Neuron (in vitro differentiated cells): ENCODE measurements around the gene ADCY1.

Experiments used
- H2AFZ ChIP-seq: one replicate; pipeline ENCODE4 v1.6.1; 2013; ENCODE audit warnings: low read depth, mild to moderate bottlenecking, inconsistent platforms, low read length, moderate library complexity
- H3K27me3 ChIP-seq: one replicate; pipeline ENCODE4 v1.6.1; 2013; ENCODE audit warnings: low read length; ENCODE audit not compliant: insufficient read depth
- H3K36me3 ChIP-seq: one replicate; pipeline ENCODE4 v1.6.1; 2013; ENCODE audit warnings: low read length; ENCODE audit not compliant: insufficient read depth
- H3K4me1 ChIP-seq: one replicate; pipeline ENCODE4 v1.6.1; 2013; ENCODE audit warnings: low read length; ENCODE audit not compliant: insufficient read depth
- H3K4me3 ChIP-seq: 2 replicates; pipeline ENCODE4 v1.5.1; 2013; ENCODE audit warnings: mild to moderate bottlenecking, low read length, moderate library complexity
- H3K9me3 ChIP-seq: one replicate; pipeline ENCODE4 v1.6.1; 2013; ENCODE audit warnings: low read length

The ADCY1 gene

DNA sequence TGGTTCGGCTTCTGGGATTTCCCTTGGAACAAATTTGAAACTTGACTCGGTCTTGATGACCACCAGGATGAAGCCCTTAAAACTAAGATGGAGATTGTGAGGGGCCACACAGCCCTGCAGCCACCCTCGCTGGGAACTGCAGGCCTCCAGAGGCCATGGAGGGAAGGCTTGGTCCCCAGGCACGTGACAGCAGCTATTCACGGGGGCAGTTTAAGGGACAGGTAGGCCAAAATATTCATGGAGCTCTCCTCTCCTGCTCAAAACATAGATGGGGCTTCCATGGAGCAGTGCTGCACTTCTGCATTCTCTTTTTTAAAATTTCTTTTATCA is 137.0 kb downstream of the ADCY1 start:
- no peak overlapping the region for H3K4me3 ChIP-seq
- H3K9me3 ChIP-seq: no peaks in the 10 kb centered on the region
- no peaks in the 10 kb centered on the region for H3K4me1 ChIP-seq
- no peaks in the 10 kb centered on the region for H3K27me3 ChIP-seq
- H3K36me3 ChIP-seq: no peaks in the 10 kb centered on the region
- no peak overlapping the region for H2AFZ ChIP-seq

DNA sequence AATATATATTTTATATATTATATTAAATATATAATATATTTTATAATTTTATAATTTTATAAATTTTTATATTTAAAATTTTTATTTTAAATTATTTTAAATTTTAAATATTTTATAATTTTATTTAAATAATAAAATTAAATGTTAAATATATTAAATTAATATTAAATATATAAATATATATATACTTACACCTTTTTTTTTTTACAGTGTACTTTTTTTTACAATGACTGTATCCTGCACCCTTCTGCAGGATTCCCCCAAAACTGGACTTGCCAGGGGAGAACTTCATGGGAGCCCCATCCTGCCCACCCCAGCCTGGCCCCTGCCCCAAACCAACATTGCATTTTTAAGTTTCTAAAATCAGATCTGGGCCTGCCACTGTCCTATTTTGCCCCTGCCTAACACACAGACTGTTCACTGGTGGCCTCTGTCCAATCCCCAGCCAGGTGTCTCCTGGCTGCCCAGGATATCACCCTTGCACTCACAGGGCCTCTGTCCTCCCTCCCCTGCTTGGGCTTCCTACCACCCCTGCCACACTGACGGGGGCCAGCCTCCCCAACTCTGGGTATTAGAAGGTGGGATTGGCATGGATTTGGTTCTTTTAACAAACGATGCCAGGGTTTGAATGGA is 138.0 kb downstream of the ADCY1 start:
- Histone ChIP-seq H3K9me3 (no peaks in the 10 kb centered on the region), H2AFZ (no peak overlapping the region), H3K27me3 (no peaks in the 10 kb centered on the region), H3K36me3 (no peaks in the 10 kb centered on the region), H3K4me1 (no peaks in the 10 kb centered on the region), H3K4me3 (no peak overlapping the region)

DNA sequence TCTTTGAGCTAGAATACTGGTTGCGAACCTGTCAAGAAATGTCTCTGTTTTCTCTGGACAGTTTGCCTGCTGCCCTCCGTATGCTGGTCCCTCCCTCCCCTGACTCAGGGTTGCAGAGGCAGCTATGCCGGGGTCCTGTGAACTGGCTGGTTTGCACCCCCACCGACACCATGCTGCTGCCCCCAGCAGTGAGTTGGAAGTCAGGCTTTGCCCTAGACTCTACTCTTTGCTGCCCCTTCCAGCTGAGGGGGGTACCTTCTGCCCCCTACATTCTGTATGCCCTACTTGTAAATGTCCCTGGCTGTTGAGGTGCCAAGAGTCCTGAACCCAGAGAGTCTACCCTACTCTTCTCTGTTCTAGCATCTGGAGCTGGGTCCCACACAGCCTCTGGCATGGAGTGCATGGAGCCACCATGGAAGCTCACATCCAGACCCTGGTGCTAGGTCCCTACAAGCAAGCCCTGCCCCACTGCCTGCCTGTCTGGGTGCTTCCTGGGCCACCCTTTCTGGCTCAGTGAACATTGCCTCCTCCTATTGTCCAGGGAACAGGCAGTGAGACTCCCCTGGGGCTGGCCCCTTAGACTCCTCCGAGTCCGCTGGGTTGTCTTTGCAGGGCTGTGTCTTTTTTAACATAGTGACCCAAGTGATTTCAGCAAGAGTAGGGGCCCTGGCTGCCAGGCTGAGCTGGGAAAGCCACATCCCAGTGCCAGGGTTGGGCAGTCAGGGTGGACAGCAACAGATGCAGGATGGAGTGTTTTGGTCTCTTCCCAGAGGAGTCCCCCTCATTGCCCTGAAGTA is 138.9 kb downstream of the ADCY1 start:
- Histone ChIP-seq H2AFZ (no peak overlapping the region), H3K4me1 (no peaks in the 10 kb centered on the region), H3K36me3 (no peaks in the 10 kb centered on the region), H3K4me3 (no peak overlapping the region), H3K27me3 (no peaks in the 10 kb centered on the region), H3K9me3 (no peaks in the 10 kb centered on the region)

DNA sequence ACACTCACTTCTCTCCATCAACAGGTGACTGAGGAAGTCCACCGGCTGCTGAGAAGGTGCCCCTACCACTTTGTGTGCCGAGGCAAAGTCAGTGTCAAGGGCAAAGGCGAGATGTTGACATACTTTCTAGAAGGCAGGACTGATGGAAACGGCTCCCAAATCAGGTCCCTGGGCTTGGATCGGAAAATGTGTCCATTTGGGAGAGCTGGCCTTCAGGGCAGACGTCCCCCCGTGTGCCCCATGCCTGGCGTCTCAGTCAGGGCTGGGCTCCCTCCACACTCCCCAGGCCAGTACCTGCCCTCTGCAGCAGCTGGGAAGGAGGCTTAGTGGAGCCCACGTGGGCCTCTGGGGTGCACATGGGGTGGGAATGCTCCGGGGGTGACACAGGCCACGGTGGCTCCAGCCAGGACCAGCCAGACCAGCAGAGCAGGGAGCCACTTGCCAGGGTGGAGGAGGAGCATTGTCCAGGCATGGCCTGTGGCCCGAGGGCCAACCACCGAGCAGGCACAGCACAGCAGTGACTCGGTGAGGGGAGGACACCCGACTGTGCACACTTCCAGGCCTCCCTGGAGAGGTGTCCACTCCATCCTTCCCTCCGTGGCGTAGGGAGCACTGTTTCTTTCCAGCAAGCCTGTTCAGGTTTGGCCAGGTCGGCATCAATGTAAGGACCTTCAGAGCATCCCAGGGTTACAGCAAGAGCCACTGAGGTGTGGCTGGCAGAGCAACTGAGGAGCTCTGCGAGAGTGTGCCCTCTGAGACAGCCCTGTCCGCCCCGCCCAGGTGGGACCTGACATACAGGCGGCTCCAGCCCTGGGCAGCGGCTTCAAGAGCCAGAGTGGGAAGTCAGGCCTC is 139.7 kb downstream of the ADCY1 start:
- no peaks in the 10 kb centered on the region for H3K36me3 ChIP-seq
- H3K9me3 ChIP-seq: no peaks in the 10 kb centered on the region
- H2AFZ ChIP-seq: no peak overlapping the region
- H3K4me3 ChIP-seq: no peak overlapping the region
- no peaks in the 10 kb centered on the region for H3K27me3 ChIP-seq
- H3K4me1 ChIP-seq: no peaks in the 10 kb centered on the region

DNA sequence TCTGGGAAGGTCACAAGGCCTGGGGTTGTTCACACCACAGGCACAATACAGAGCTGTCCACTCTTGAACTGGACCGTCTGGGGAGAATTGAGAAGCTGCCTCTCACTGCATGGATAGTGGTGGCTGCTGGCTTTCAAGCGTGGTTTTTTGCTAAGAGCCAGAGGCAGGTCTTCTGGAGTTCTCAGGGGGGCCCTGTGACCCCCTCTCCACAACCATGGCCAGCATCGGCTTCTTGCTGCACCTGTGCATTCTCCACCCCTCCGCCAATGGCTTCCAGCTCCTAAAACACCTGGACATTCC is 140.3 kb downstream of the ADCY1 start:
- Histone ChIP-seq H2AFZ (no peak overlapping the region), H3K4me3 (no peak overlapping the region), H3K4me1 (no peaks in the 10 kb centered on the region), H3K27me3 (no peaks in the 10 kb centered on the region), H3K9me3 (no peaks in the 10 kb centered on the region), H3K36me3 (no peaks in the 10 kb centered on the region)

DNA sequence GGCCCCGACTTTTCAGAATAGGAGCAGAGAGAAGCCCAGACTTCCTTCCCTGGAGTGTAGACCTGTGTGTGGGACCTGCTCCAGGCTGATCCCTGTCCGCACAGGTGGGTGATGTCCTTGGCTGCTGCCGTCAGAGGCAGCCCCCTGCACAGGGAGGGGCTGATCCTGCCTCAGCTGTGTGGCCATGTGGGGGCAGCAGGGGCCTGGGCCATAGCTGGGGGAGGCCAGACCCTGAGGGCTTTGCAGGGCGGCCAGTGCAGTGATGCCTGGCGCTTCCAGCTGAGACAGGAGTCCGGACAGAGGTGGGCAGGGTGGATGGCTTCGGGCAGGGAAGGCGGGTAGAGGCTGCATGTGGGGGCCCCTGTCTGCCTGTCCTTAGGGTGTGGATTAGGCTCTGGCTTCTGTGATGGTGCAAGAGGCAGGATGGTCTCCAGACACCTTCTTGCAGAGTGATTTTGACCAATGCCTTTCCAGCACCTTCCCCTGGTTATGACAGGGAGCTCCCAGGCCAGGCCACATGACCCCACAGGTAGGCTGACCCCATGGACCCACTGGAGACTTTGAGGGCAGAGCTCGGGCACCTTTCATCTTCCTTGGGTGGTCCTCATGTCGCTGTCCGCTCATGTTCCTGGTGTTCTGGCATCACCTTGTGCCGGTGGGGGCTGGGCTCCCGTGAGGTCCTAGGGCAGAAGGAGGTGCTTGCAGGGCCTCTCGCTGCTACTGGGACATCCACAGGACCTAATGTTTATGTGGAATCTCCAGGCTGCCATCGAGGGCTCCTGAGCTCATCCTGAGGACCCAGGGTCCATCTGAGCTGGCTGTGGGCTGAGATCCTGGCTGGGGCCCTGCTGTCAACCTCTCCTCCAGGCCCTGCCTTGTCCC is 141.5 kb downstream of the ADCY1 start:
- H3K36me3 ChIP-seq: no peaks in the 10 kb centered on the region
- no peak overlapping the region for H2AFZ ChIP-seq
- no peaks in the 10 kb centered on the region for H3K4me1 ChIP-seq
- no peak overlapping the region for H3K4me3 ChIP-seq
- no peaks in the 10 kb centered on the region for H3K27me3 ChIP-seq
- no peaks in the 10 kb centered on the region for H3K9me3 ChIP-seq

DNA sequence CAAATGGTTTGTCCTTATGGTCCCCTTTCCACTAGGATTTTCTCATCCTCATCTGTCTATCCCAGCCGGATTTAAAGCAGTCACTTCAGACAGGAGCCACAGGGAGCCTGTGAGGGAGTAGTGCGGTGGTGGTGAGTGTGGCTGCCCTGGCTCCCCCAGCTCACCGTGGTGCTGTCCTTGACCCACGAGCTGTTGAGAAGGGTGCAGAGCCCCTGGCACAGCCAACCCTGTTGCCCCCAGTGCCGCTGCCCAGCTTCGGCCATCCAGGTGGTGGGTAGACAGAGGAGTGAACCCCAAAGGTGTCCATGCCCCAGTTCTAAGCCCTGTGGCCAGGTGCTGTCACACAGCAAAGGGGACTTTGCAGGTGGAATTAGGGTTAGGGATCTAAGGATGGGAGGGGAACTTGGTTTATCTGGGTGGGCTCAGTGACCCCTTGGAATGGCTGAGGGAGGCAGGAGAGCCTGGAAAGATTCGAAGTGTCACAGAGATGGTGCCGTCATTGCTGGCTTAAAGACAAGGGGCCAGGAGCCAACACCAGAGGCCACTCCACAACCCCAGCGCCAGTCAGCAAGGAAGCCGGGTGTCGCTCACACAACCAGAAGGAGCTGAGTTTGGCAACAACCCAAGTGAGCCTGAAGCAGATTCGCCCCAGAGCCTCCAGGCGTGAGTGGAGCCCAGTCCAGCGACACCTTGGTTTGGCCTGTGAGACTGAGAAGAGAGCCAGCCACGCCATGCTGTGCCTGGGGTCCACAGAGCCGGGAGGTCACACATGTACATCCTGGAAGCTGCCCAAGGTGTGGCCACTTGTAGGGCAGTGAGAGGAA is 142.4 kb downstream of the ADCY1 start:
- H2AFZ ChIP-seq: no peak overlapping the region
- no peaks in the 10 kb centered on the region for H3K4me1 ChIP-seq
- H3K36me3 ChIP-seq: no peaks in the 10 kb centered on the region
- H3K9me3 ChIP-seq: no peaks in the 10 kb centered on the region
- no peaks in the 10 kb centered on the region for H3K27me3 ChIP-seq
- H3K4me3 ChIP-seq: no peak overlapping the region

DNA sequence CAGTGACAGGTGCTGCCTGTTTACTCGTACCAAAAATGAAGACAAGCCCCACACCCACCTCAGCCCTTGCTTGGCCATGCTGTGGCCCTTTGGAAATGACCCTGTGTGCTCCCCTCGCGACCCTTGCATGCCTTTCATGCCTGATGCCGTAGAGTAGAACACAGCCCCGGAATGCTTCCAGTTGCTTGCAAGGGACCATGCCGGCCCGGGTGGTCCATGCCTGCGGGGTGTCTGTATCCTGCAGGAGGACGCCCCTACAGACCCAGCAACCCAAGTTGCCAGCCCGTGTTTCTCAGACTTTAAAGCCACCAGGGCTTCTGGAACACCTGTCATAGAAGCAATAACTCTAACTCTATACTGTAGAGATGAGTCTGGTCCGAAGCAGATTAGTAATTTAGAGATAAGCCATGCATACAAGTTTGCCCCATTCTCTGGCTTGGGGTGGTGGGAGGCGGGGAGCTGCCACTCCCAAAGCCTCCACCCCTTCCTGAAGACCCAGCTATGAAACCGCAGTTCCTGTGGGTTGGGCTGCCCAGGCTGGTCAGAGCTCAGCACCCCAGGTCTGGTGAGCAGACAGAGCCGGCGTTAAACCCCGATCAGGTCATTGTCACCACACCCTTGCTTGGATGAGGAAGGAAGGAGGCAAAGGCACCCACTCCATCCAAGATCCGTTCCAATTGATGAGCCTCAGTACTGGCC is 143.5 kb downstream of the ADCY1 start:
- H3K4me3 ChIP-seq: no peak overlapping the region
- no peaks in the 10 kb centered on the region for H3K9me3 ChIP-seq
- no peak overlapping the region for H2AFZ ChIP-seq
- H3K36me3 ChIP-seq: no peaks in the 10 kb centered on the region
- H3K4me1 ChIP-seq: no peaks in the 10 kb centered on the region
- no peaks in the 10 kb centered on the region for H3K27me3 ChIP-seq

DNA sequence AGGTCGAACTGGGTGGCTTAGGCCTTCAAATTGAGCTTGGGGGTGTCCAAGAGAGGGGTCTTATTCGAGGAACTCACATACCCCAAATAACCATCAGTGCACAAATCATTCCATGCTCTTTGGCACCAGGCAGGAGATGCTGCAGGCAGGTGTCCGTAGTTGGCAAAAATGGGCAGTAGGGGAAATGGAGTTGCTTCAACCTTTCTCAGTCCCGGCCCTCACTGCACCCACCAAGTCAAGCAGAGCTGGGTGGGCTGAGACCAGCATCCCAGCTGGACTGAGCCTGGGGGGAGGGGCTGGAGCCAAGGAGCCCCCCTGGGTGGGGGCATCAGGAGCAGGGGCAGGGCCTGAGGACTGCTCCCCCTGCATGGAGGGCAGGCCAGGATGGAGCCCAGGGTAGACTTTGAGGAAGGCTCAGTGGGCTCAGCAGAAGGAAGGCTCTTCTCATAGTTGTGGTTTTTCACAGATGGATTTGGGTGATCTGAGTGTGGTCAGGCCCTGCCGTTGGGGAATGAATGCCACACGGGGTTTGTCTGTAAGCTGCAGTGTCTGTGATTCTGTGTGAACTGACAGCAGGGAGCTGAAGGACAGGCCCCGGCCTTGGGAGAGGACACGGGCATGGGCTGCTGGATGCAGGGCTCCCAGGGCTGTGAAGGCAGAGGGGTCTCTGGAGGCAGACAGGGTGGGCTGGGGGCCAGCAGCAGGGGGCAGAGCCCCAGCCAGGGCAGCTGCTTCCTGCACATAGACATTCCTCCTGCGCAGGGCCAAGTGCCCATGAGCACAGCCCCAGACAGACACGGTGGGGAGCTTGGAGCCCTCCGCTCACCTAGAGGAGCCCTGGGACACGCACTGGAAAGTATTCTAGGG is 144.5 kb downstream of the ADCY1 start:
- H3K9me3 ChIP-seq: no peaks in the 10 kb centered on the region
- no peaks in the 10 kb centered on the region for H3K4me1 ChIP-seq
- no peaks in the 10 kb centered on the region for H3K27me3 ChIP-seq
- peaks cover 5% of the 10 kb centered on the region for H3K36me3 ChIP-seq
- H2AFZ ChIP-seq: no peak overlapping the region
- no peak overlapping the region for H3K4me3 ChIP-seq

DNA sequence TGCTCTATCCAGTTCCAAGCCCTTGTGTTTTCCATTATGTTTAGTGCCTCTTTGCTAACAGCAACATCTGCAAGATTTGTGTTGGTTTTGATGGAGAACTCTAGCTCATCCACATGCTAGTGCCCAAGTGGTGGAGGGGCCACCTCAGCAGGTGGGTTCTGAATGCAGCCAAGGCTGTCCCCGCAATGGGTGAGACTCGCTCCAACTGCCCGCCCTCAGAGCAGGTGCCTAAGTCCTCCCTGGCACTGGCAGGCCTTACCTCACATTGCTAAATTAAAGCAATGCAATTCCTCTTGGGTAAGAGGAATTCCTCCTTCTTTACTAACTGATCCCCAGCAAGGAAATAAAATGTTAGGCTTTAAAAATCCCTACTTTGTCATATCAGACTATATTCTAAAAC is 146.8 kb downstream of the ADCY1 start:
- H3K4me3 ChIP-seq: no peak overlapping the region
- H3K27me3 ChIP-seq: no peaks in the 10 kb centered on the region
- peaks cover 22% of the 10 kb centered on the region for H3K36me3 ChIP-seq
- H3K4me1 ChIP-seq: no peaks in the 10 kb centered on the region
- H3K9me3 ChIP-seq: no peaks in the 10 kb centered on the region
- no peak overlapping the region for H2AFZ ChIP-seq
